Liver (tissue), 9 donors: ENCODE measurements around the gene EXOC2. TPM values are rescaled to one million over a fixed set of nuclear protein-coding genes. Genes with fewer than 3 reads are reported as not detected.

ENCODE experiments used
- DNase-seq: peaks from one replicate; pipeline ENCODE4 v3.0.0-alpha.2; 2017; ENCODE audit warnings: low spot score
- H3K27ac ChIP-seq, 2 donors: one replicate each; pipeline ENCODE4 v1.7.0; 2013; ENCODE audit warnings: inconsistent platforms in 2 of 2, low read length in 2 of 2, control low read depth in 1 of 2, low read depth in 1 of 2, mild to moderate bottlenecking in 1 of 2
- H3K27me3 ChIP-seq, 4 donors: one replicate each; pipeline versions ENCODE4 v1.6.1 to v1.7.0; 2013; ENCODE audit warnings: low read length in 3 of 4, inconsistent platforms in 1 of 4, mild to moderate bottlenecking in 1 of 4, moderate library complexity in 1 of 4; ENCODE audit not compliant: control insufficient read depth in 4 of 4, insufficient read depth in 4 of 4
- H3K36me3 ChIP-seq, 4 donors: one replicate each; pipeline versions ENCODE4 v1.6.1 to v1.7.0; 2013; ENCODE audit warnings: low read length in 3 of 4, mild to moderate bottlenecking in 3 of 4, low read depth in 1 of 4, moderate library complexity in 1 of 4; ENCODE audit not compliant: control insufficient read depth in 4 of 4, insufficient read depth in 3 of 4
- H3K4me1 ChIP-seq, 4 donors: one replicate each; pipeline versions ENCODE4 v1.6.1 to v1.7.0; 2013; ENCODE audit warnings: low read length in 3 of 4, mild to moderate bottlenecking in 3 of 4, moderate library complexity in 1 of 4; ENCODE audit not compliant: control insufficient read depth in 4 of 4, insufficient read depth in 4 of 4
- H3K4me3 ChIP-seq, 3 donors: one replicate each; pipeline versions ENCODE4 v1.6.1 to v1.7.0; 2013; ENCODE audit warnings: low read length in 3 of 3, control low read depth in 1 of 3, low read depth in 1 of 3, mild to moderate bottlenecking in 1 of 3
- H3K9ac ChIP-seq, 2 donors: one replicate each; pipeline ENCODE4 v1.7.0; 2013; ENCODE audit warnings: low read length in 2 of 2, mild to moderate bottlenecking in 2 of 2, moderate library complexity in 2 of 2, control low read depth in 1 of 2, low read depth in 1 of 2
- H3K9me3 ChIP-seq, 4 donors: one replicate each; pipeline versions ENCODE4 v1.6.1 to v1.7.0; 2013; ENCODE audit warnings: low read length in 3 of 4; ENCODE audit not compliant: control insufficient read depth in 4 of 4
- FOXA1 ChIP-seq: IDR thresholded peaks from 2 replicates; pipeline ENCODE4 v1.6.1; 2016; ENCODE audit warnings: antibody characterized with exemption
- FOXA2 ChIP-seq: IDR thresholded peaks from 2 replicates; pipeline ENCODE4 v1.6.1; 2016; ENCODE audit warnings: antibody characterized with exemption
- GABPA ChIP-seq, 2 donors: IDR thresholded peaks in 1 of 2; conservative IDR thresholded peaks in 1 of 2; 2 replicates each; pipeline ENCODE4 v1.6.1; 2016; ENCODE audit warnings: antibody characterized with exemption in 2 of 2, mild to moderate bottlenecking in 1 of 2, moderate library complexity in 1 of 2
- HNF4A ChIP-seq, 2 donors: conservative IDR thresholded peaks; 2 replicates each; pipeline ENCODE4 v1.6.1; 2016; ENCODE audit warnings: antibody characterized with exemption in 2 of 2, mild to moderate bottlenecking in 2 of 2
- HNF4G ChIP-seq: IDR thresholded peaks from 2 replicates; pipeline ENCODE4 v1.6.1; 2016; ENCODE audit warnings: antibody characterized with exemption
- JUND ChIP-seq, 2 donors: IDR thresholded peaks; 2 replicates each; pipeline ENCODE4 v1.6.1; 2016; ENCODE audit warnings: antibody characterized with exemption in 2 of 2
- RAD21 ChIP-seq, 2 donors: IDR thresholded peaks; 2 replicates each; pipeline ENCODE4 v1.6.1; 2016; ENCODE audit warnings: antibody characterized with exemption in 2 of 2, mild to moderate bottlenecking in 2 of 2
- RXRA ChIP-seq, 2 donors: IDR thresholded peaks; 2 replicates each; pipeline ENCODE4 v1.6.1; 2017 to 2018; ENCODE audit warnings: antibody characterized with exemption in 2 of 2, mild to moderate bottlenecking in 1 of 2
- SP1 ChIP-seq: IDR thresholded peaks from 2 replicates; pipeline ENCODE4 v1.6.1; 2018; ENCODE audit warnings: antibody characterized with exemption, mild to moderate bottlenecking
- TAF1 ChIP-seq: conservative IDR thresholded peaks from 2 replicates; pipeline ENCODE4 v1.6.1; 2016; ENCODE audit warnings: antibody characterized with exemption, mild to moderate bottlenecking
- YY1 ChIP-seq: IDR thresholded peaks from 2 replicates; pipeline ENCODE4 v1.6.1; 2016; ENCODE audit warnings: antibody characterized with exemption, mild to moderate bottlenecking
- WGBS: extraction: QIAGEN DNeasy Blood & Tissue Kit; methylation state at CpG from one replicate; pipeline ENCODE4 v1.1.7; 2013; 5-methylcytosine and 5-hydroxymethylcytosine counted together
- polyA plus RNA-seq, 2 donors: library from polyadenylated mRNA; stranded (reverse) in 1 of 2; unstranded in 1 of 2; fragments of 200-250 nt in 1 of 2; fragments of >200 nt in 1 of 2; fragmentation: Nextera tagmentation in 1 of 2; extraction: Ambion mirVana in 1 of 2; gene quantifications; one replicate each; pipeline versions ENCODE4 v1.2.1 to v1.2.3, GENCODE V29; 2013 to 2015
- total RNA-seq, 2 donors: library from RNA; depleted of rRNA; stranded (reverse); fragments of >200 nt; gene quantifications; one replicate each; pipeline ENCODE4 v1.2.3, GENCODE V29; 2014
- TF ChIP-seq, protein P1 (sequence below): IDR thresholded peaks from 2 replicates; pipeline ENCODE4 v1.6.1; 2016; ENCODE audit warnings: antibody characterized with exemption
- TF ChIP-seq, protein P2 (sequence below): IDR thresholded peaks from 2 replicates; pipeline ENCODE4 v1.6.1; 2016; ENCODE audit warnings: antibody characterized with exemption
- TF ChIP-seq, protein P3 (sequence below): IDR thresholded peaks from 2 replicates; pipeline ENCODE4 v1.6.1; 2016; ENCODE audit warnings: antibody characterized with exemption, mild to moderate bottlenecking
- donor health status: healthy.
- donor health status: healthy.
- donor health status: healthy.
- donor health status: healthy.
- donor health status: healthy.

EXOC2 gene
- total and polyA plus RNA-seq, 4 donors = 6.7 to 15.3 (median 9.2) TPM

DNA sequence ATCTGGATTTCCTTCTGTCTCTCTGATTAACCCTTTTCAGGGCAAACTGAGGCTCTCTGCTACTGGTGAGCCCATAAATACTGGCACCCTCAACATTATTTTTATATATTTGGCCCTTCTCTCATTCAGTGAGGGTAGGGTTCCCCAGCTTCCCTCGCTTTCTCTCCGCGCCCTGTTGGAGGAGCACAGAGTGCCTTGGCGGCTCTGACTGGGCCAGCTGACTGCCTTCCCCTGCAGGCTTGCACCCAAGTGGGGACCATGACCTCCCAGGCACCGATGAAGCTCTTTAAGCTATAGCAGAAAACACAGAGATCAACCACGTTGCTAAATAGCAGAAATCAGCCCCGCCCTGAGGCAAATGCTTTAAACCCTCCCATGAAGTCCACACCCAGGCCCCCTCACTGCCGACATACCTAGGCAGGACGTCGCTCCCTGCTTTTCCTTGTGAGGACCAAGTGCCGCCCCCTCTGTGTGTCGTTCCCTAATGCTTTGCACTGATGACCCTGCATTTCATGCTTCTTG is 141.0 kb downstream of the EXOC2 start:
- 96% methylated on average over 12 of the region's 12 CpGs for WGBS
- no peak for DNase-seq
- no peak overlapping the region for H3K4me3 ChIP-seq
- H3K27ac ChIP-seq = no peak overlapping the region
- H3K27me3 ChIP-seq = no peaks in the 10 kb centered on the region
- H3K9me3 ChIP-seq = no peaks in the 10 kb centered on the region
- H3K9ac ChIP-seq = no peak overlapping the region
- peaks cover 2 to 17% (median 6%) of the 10 kb centered on the region in 4 donors for H3K36me3 ChIP-seq
- no peak for TF ChIP-seq SP1
- TF ChIP-seq YY1 = no peak
- no peak for TF ChIP-seq GABPA (IDR thresholded peaks at IDR 0.05 in 1 of 2, conservative IDR thresholded peaks at IDR 0.05 in 1 of 2)
- no peaks in the 10 kb centered on the region for H3K4me1 ChIP-seq

DNA sequence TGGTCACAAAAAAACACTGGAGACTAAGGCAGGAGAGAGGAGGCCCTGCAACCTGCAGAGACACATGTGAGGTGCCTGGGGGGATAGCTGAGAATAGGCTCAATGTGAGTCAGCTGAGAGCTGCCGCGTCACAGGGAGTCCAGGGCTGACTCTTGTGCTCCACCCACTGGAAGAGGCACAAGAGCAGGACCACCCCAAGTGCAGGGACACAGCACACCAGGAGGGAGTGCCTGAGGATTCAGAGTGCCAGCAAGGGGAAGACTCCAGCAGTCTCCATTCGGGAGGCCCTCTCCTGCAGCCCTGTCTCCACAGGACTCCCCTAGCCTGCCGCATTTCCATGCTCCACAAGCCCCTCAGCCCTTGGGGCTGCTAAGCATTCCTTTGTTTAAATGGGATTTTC is 141.5 kb downstream of the EXOC2 start:
- Histone ChIP-seq H3K4me3 (no peak overlapping the region), H3K4me1 (no peaks in the 10 kb centered on the region), H3K36me3 (peaks cover 2 to 18% (median 5%) of the 10 kb centered on the region in 4 donors), H3K27ac (no peak overlapping the region), H3K27me3 (no peaks in the 10 kb centered on the region), H3K9me3 (no peaks in the 10 kb centered on the region), H3K9ac (no peak overlapping the region)
- WGBS = 93% methylated on average over 4 of the region's 4 CpGs
- TF ChIP-seq FOXA2 = no peak
- TF ChIP-seq FOXA1 = no peak
- TF ChIP-seq, protein P1, sequence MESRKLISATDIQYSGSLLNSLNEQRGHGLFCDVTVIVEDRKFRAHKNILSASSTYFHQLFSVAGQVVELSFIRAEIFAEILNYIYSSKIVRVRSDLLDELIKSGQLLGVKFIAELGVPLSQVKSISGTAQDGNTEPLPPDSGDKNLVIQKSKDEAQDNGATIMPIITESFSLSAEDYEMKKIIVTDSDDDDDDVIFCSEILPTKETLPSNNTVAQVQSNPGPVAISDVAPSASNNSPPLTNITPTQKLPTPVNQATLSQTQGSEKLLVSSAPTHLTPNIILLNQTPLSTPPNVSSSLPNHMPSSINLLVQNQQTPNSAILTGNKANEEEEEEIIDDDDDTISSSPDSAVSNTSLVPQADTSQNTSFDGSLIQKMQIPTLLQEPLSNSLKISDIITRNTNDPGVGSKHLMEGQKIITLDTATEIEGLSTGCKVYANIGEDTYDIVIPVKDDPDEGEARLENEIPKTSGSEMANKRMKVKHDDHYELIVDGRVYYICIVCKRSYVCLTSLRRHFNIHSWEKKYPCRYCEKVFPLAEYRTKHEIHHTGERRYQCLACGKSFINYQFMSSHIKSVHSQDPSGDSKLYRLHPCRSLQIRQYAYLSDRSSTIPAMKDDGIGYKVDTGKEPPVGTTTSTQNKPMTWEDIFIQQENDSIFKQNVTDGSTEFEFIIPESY = no peak
- TF ChIP-seq, protein P2, sequence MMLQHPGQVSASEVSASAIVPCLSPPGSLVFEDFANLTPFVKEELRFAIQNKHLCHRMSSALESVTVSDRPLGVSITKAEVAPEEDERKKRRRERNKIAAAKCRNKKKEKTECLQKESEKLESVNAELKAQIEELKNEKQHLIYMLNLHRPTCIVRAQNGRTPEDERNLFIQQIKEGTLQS = no peak
- no peak for TF ChIP-seq HNF4G
- TF ChIP-seq RXRA (IDR thresholded peaks at IDR 0.05) = no peak
- TF ChIP-seq GABPA (IDR thresholded peaks at IDR 0.05 in 1 of 2, conservative IDR thresholded peaks at IDR 0.05 in 1 of 2) = no peak
- no peak for TF ChIP-seq YY1
- TF ChIP-seq, protein P3, sequence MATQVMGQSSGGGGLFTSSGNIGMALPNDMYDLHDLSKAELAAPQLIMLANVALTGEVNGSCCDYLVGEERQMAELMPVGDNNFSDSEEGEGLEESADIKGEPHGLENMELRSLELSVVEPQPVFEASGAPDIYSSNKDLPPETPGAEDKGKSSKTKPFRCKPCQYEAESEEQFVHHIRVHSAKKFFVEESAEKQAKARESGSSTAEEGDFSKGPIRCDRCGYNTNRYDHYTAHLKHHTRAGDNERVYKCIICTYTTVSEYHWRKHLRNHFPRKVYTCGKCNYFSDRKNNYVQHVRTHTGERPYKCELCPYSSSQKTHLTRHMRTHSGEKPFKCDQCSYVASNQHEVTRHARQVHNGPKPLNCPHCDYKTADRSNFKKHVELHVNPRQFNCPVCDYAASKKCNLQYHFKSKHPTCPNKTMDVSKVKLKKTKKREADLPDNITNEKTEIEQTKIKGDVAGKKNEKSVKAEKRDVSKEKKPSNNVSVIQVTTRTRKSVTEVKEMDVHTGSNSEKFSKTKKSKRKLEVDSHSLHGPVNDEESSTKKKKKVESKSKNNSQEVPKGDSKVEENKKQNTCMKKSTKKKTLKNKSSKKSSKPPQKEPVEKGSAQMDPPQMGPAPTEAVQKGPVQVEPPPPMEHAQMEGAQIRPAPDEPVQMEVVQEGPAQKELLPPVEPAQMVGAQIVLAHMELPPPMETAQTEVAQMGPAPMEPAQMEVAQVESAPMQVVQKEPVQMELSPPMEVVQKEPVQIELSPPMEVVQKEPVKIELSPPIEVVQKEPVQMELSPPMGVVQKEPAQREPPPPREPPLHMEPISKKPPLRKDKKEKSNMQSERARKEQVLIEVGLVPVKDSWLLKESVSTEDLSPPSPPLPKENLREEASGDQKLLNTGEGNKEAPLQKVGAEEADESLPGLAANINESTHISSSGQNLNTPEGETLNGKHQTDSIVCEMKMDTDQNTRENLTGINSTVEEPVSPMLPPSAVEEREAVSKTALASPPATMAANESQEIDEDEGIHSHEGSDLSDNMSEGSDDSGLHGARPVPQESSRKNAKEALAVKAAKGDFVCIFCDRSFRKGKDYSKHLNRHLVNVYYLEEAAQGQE = no peak
- TF ChIP-seq TAF1 = no peak
- no peak for DNase-seq

DNA sequence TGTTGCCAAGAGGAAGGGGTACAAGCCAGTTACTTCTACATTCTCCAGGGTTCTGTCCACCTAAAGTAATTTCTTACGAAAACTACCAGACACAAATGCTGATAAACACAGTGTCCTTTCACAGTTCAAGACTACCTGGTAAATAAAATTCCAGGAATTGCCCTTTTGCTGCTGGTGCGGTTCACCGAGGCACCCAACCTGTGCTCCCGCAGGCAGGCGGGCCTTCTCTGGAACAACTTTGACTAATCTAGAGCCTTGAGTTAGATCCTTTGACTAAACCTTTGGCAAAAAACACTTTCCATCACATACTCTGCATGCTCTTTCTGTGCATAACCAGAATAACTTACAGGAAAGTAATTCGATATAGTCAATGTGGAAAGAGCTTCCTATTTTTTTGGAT is 143.0 kb downstream of the EXOC2 start:
- no peaks in the 10 kb centered on the region for H3K9me3 ChIP-seq
- no peak for TF ChIP-seq FOXA2
- no peak for TF ChIP-seq RAD21 (IDR thresholded peaks at IDR 0.05)
- TF ChIP-seq JUND (IDR thresholded peaks at IDR 0.05) = no peak
- no peak for TF ChIP-seq YY1
- TF ChIP-seq HNF4A (conservative IDR thresholded peaks at IDR 0.05) = no peak
- no peak for TF ChIP-seq GABPA (IDR thresholded peaks at IDR 0.05 in 1 of 2, conservative IDR thresholded peaks at IDR 0.05 in 1 of 2)
- no peak for TF ChIP-seq SP1
- H3K4me3 ChIP-seq = no peak overlapping the region
- H3K27ac ChIP-seq = no peak overlapping the region
- peaks cover 0 to 11% (median under 1%) of the 10 kb centered on the region in 4 donors for H3K36me3 ChIP-seq
- no peaks in the 10 kb centered on the region for H3K27me3 ChIP-seq
- WGBS = 97% methylated on average over 6 of the region's 6 CpGs
- H3K4me1 ChIP-seq = no peaks in the 10 kb centered on the region
- DNase-seq = no peak
- H3K9ac ChIP-seq = no peak overlapping the region
